Measurements from ENCODE around the gene PTCD2. TPM values are rescaled to one million over a fixed set of nuclear protein-coding genes. Genes with fewer than 3 reads are reported as not detected.

PTCD2 gene
- total RNA-seq, 2 experiments from 2014 or later, result 7.8 to 8.1 TPM

DNA sequence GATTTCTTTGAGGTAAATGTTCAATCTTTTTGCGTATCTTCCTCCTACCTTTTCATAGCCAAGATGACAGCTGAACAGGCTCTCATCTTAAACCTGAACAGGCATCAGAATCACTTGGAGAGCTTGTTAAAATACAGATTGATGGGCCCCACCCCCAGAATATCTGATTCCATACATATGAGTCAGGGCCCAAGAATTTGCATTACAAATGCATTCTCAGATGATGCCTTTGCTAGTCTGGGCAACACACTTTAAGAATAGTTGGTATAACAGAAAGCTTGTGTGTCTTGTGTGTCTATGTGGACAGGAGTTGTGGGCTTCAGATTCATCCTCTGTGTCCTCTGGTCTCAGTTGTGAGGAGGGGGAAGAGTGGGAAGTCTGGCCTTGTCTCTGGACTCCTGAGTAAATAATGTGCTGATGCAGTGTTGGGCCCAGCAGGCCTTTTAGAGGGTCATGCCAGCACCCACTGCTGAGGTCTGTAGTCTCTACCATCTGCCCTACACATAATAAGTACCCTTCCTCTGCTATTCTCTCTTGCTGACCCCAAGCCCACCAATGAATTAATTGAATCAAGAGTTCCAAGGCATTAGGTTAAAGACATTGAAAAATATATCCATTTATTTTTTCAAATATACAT lies 43.1 kb downstream of the PTCD2 start:
- H3K27ac Mint-ChIP-seq, result no peak overlapping the region
- H3K27me3 Mint-ChIP-seq, result no peaks in the 10 kb centered on the region
- ChIA-PET CTCF (no interaction called here), POLR2A (no interaction called here)
- DNase-seq, result no peak
- peaks cover 5% of the 10 kb centered on the region for H3K4me1 Mint-ChIP-seq
- H3K36me3 Mint-ChIP-seq (ENCODE audit: low read depth), result peaks cover 37% of the 10 kb centered on the region
- no peak overlapping the region for H3K4me3 Mint-ChIP-seq
- no peaks in the 10 kb centered on the region for H3K9me3 Mint-ChIP-seq

- Mint-ChIP-seq H3K27ac (no peak overlapping the region), H3K36me3 (ENCODE audit: low read depth) (peaks cover 32% of the 10 kb centered on the region), H3K27me3 (no peaks in the 10 kb centered on the region), H3K4me1 (peaks cover 5% of the 10 kb centered on the region), H3K9me3 (no peaks in the 10 kb centered on the region), H3K4me3 (no peak overlapping the region)
- ChIA-PET CTCF (interaction anchor here (0.9 kb wide), 1 partner anchor 10 kb away, joined by 3 read pairs; no protein-coding TSS in a partner anchor), POLR2A (no interaction called here)
- DNase-seq, result no peak
Measured at GRCh38 chr5:72364171-72364570, 44.0 kb downstream of the PTCD2 start.

DNA sequence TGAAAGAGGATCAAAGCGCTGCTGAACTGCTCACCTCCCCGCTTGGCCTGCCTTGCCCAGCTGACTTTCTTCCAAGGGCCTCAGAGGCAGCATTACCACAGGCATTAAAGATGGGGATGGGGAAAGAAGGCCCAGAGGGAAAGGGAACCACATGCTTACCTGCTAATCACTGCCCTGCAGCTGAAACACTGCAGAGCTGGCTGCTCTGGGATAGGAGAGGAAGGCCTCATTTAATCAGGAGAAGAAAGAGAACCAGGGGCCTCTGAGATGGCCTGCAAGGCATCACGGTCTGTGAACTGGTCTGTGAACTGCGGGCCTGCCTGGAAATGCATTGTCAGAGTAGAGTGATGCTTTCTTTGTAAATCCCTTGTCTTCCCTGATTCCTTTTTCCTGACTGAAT lies 44.8 kb downstream of the PTCD2 start:
- peaks cover 25% of the 10 kb centered on the region for H3K36me3 Mint-ChIP-seq (ENCODE audit: low read depth)
- H3K4me1 Mint-ChIP-seq, result peaks cover 5% of the 10 kb centered on the region
- no peaks in the 10 kb centered on the region for H3K9me3 Mint-ChIP-seq
- H3K4me3 Mint-ChIP-seq, result no peak overlapping the region
- no peak for DNase-seq
- ChIA-PET CTCF (interaction anchor here (0.9 kb wide), 1 partner anchor 11 kb away, joined by 3 read pairs; no protein-coding TSS in a partner anchor), POLR2A (no interaction called here)
- no peaks in the 10 kb centered on the region for H3K27me3 Mint-ChIP-seq
- no peak overlapping the region for H3K27ac Mint-ChIP-seq

DNA sequence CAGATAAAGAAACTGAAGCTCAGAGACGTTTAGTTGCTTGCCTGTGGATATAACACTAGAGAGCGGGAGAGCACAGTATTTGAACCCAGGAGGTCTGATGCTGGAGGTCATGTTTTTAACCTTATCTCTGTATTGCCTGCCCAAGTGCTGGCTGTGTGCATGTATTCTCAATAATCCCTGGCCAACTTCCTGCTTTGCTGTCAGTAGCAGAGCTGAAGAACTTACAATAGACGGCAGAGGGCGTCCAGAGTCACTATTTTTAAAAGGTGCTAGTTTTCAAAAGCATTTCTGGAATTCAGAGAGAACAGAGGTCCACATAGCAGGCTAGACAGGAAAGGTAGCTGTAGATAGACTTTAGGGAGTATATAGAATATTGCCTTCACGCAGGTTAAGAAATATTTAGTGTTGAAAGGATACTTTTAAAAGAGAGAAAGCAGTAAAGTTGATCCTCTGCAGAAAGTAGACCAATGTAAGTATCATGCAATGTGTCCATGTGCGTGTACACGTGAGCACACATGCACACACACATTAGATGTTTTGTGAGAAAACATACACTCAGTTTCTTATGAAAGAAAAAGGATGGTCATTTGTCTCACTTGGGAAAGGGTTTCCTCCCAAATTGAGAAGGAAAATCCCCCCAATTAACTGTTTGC lies 46.3 kb downstream of the PTCD2 start:
- H3K27me3 Mint-ChIP-seq, result no peaks in the 10 kb centered on the region
- DNase-seq, result peak; percentile 57
- POLR2A ChIA-PET, result no interaction called here
- H3K4me3 Mint-ChIP-seq, result no peak overlapping the region
- peaks cover 5% of the 10 kb centered on the region for H3K4me1 Mint-ChIP-seq
- CTCF ChIA-PET, result no interaction called here
- H3K27ac Mint-ChIP-seq, result no peak overlapping the region
- H3K36me3 Mint-ChIP-seq (ENCODE audit: low read depth), result peaks cover 15% of the 10 kb centered on the region
- no peaks in the 10 kb centered on the region for H3K9me3 Mint-ChIP-seq

DNA sequence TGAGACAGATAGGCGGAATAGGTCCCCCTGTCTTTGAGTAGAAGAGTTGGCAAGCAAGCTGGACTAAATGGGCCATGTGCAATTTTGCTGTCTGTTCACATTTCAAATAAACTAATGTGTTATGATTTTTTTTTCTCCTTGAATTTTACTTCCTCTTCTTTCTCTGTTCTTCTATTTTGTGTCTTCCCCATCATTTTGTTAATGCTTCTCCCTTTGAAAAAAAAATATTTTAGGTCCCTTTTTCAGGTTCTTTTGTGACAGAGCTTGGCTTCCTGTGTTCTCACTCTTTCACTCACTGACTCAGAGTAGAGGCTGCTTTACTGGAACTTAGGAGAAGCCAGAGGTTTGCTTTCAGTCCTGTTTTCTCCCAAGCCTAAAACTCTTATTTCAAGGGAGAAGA lies 48.1 kb downstream of the PTCD2 start:
- ChIA-PET CTCF (no interaction called here), POLR2A (no interaction called here)
- Mint-ChIP-seq H3K9me3 (no peaks in the 10 kb centered on the region), H3K36me3 (ENCODE audit: low read depth) (peaks cover 3% of the 10 kb centered on the region), H3K4me1 (peaks cover 5% of the 10 kb centered on the region), H3K27me3 (no peaks in the 10 kb centered on the region), H3K27ac (no peak overlapping the region), H3K4me3 (no peak overlapping the region)
- no peak for DNase-seq

DNA sequence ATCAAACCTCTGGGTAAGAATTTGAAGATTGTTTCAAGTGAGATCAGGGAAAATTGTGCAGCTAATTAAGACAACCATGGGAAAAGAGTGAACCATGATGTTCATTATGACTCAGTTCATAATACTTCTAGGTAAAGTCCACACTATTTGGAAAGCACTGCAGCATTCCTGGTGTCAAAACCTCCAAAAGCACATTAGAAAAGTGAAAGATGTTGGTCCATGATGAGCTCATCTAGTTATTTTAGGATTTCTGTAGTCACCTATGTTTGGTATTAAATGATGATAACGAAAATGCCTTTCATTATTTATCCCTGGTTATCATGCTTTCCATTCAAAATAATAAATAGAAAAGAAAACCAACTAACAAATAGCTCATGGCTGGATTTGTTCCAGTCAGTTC lies 49.1 kb downstream of the PTCD2 start:
- CTCF ChIA-PET, result no interaction called here
- POLR2A ChIA-PET, result no interaction called here

DNA sequence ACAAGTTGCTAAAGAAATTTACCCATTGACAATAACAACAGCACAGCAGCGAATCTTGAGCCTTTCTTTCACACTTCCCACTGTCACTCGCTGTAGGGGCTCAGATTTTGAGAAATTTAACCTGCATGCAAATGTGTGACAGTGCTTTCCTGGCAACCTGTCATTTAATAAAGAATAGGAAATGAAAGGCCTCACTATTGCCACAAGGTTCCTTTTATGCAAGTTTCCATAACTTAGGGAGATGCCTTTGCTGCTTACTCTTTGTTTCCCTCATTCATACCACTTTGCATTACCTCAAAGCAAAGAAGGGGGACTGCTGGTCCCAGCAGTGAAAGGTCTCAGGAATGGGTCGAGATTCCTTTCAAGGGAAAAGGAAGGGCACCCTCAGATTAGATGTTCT lies 49.5 kb downstream of the PTCD2 start:
- H3K9me3 Mint-ChIP-seq, result no peaks in the 10 kb centered on the region
- no peak overlapping the region for H3K27ac Mint-ChIP-seq
- peaks cover 4% of the 10 kb centered on the region for H3K4me1 Mint-ChIP-seq
- no peaks in the 10 kb centered on the region for H3K36me3 Mint-ChIP-seq (ENCODE audit: low read depth)
- H3K27me3 Mint-ChIP-seq, result no peaks in the 10 kb centered on the region
- DNase-seq, result no peak
- no peak overlapping the region for H3K4me3 Mint-ChIP-seq
- POLR2A ChIA-PET, result no interaction called here
- CTCF ChIA-PET, result no interaction called here

More for the DNA sequence above, 49.1 kb downstream of the PTCD2 start:
- no peaks in the 10 kb centered on the region for H3K9me3 Mint-ChIP-seq
- H3K4me1 Mint-ChIP-seq, result peaks cover 4% of the 10 kb centered on the region
- no peaks in the 10 kb centered on the region for H3K36me3 Mint-ChIP-seq (ENCODE audit: low read depth)
- H3K27me3 Mint-ChIP-seq, result no peaks in the 10 kb centered on the region
- H3K4me3 Mint-ChIP-seq, result no peak overlapping the region
- DNase-seq, result no peak
- H3K27ac Mint-ChIP-seq, result no peak overlapping the region

- H3K4me3 Mint-ChIP-seq, result no peak overlapping the region
- no peak for DNase-seq
- H3K9me3 Mint-ChIP-seq, result no peaks in the 10 kb centered on the region
- H3K27ac Mint-ChIP-seq, result no peak overlapping the region
- POLR2A ChIA-PET, result no interaction called here
- H3K27me3 Mint-ChIP-seq, result no peaks in the 10 kb centered on the region
- H3K36me3 Mint-ChIP-seq (ENCODE audit: low read depth), result no peaks in the 10 kb centered on the region
- CTCF ChIA-PET, result no interaction called here
- H3K4me1 Mint-ChIP-seq, result no peaks in the 10 kb centered on the region
Measured at GRCh38 chr5:72372331-72372730, 52.2 kb downstream of the PTCD2 start.

DNA sequence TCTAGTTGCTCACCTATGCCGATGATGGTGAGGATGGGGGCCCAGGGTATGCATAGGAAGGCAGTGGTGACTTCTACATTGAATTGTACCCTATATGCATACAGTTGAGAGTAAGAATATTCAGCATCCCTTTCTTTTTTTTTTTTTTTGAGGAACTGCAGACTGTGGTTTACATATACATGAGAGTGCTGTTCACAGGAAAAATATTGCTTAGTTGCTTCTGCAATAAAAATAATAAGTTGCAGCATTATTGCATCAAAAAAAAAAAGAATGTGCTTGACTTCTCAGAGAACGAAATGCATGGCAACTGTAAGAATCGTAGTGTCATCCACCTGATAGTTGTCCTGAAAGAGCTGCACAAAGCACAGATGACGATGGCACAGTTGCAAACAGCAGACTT lies 52.8 kb downstream of the PTCD2 start:
- ChIA-PET CTCF (interaction anchor here (0.6 kb wide), 1 partner anchor 925 kb away, joined by 3 read pairs; no protein-coding TSS in a partner anchor), POLR2A (no interaction called here)
- DNase-seq, result no peak
- H3K36me3 Mint-ChIP-seq (ENCODE audit: low read depth), result no peaks in the 10 kb centered on the region
- no peak overlapping the region for H3K4me3 Mint-ChIP-seq
- H3K27me3 Mint-ChIP-seq, result no peaks in the 10 kb centered on the region
- no peak overlapping the region for H3K27ac Mint-ChIP-seq
- H3K9me3 Mint-ChIP-seq, result no peaks in the 10 kb centered on the region
- H3K4me1 Mint-ChIP-seq, result no peaks in the 10 kb centered on the region

DNA sequence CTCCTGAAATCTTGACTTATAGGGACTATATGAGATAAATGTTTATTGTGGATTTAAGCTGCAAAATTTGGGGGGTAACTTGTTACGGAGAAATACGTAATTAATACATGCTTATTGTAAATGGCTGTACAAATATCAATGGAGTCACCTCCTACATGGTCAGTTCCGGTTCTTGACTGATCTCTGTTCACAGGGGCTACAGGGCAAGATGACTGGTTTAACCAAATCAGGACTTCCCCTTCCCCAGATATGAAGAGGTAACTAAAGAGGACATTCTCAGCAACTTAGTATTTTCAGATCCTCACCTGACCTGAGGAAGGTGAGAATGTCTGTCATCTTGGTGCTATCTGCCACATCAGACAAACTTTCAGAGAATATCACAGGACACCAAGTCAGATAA lies 54.7 kb downstream of the PTCD2 start:
- POLR2A ChIA-PET, result no interaction called here
- CTCF ChIA-PET, result interaction anchor here (0.6 kb wide), 1 partner anchor 280 kb away, joined by 3 read pairs; no protein-coding TSS in a partner anchor
- no peak overlapping the region for H3K27ac Mint-ChIP-seq

GRCh38 chr5:72376381-72376780 lies 56.2 kb downstream of the PTCD2 start:
- ChIA-PET CTCF (no interaction called here), POLR2A (no interaction called here)
- no peak for DNase-seq
- Mint-ChIP-seq H3K4me3 (no peak overlapping the region), H3K27ac (no peak overlapping the region), H3K9me3 (no peaks in the 10 kb centered on the region), H3K36me3 (ENCODE audit: low read depth) (no peaks in the 10 kb centered on the region), H3K27me3 (no peaks in the 10 kb centered on the region), H3K4me1 (no peaks in the 10 kb centered on the region)

More for the DNA sequence above, 54.7 kb downstream of the PTCD2 start:
- Mint-ChIP-seq H3K36me3 (ENCODE audit: low read depth) (no peaks in the 10 kb centered on the region), H3K4me3 (no peak overlapping the region), H3K4me1 (no peaks in the 10 kb centered on the region), H3K27me3 (no peaks in the 10 kb centered on the region), H3K9me3 (no peaks in the 10 kb centered on the region)
- DNase-seq, result no peak

- H3K4me1 Mint-ChIP-seq, result no peaks in the 10 kb centered on the region
- H3K27ac Mint-ChIP-seq, result no peak overlapping the region
- CTCF ChIA-PET, result no interaction called here
- DNase-seq, result no peak
- POLR2A ChIA-PET, result no interaction called here
- no peaks in the 10 kb centered on the region for H3K9me3 Mint-ChIP-seq
- no peaks in the 10 kb centered on the region for H3K36me3 Mint-ChIP-seq (ENCODE audit: low read depth)
- H3K27me3 Mint-ChIP-seq, result no peaks in the 10 kb centered on the region
- no peak overlapping the region for H3K4me3 Mint-ChIP-seq
Measured at GRCh38 chr5:72377910-72378638, 57.9 kb downstream of the PTCD2 start.

DNA sequence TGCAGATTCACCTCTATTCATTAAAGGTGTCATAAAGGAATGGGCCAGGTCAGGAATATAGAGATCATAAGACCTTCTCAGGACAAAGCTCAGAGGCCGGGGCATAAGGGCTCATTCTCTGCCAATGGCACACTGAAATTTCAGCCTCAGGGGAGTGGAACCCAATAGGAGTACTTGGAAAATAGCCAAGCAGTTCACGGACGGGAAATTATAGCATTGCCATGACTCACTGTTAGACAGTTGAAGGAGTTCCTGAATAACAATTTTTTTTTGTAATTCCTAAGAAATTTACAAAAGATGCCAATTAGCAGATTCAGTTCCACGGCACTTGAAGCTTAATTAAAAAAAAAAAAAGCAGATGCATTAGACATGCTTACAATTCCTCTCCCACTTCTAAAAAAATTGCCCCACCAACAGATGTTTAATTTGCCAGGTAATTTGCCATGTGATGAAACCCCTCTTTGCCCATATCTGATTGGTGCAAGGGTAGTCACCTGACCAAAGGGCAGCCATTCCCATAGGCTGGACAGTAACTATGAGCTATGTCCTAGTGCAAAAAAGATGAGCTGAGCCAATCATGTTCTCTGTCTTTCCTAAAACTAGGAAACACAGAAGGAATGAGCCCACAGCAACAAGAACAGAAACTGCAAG lies 58.6 kb downstream of the PTCD2 start:
- ChIA-PET POLR2A (no interaction called here), CTCF (interaction anchor here (0.7 kb wide), 1 partner anchor 23 kb away, joined by 3 read pairs; no protein-coding TSS in a partner anchor)
- no peaks in the 10 kb centered on the region for H3K27me3 Mint-ChIP-seq
- H3K4me1 Mint-ChIP-seq, result no peaks in the 10 kb centered on the region
- H3K27ac Mint-ChIP-seq, result no peak overlapping the region
- no peak for DNase-seq
- no peaks in the 10 kb centered on the region for H3K36me3 Mint-ChIP-seq (ENCODE audit: low read depth)
- H3K4me3 Mint-ChIP-seq, result no peak overlapping the region
- no peaks in the 10 kb centered on the region for H3K9me3 Mint-ChIP-seq
